Loucy (cell line): ENCODE results near the gene SMAD7.
"Not testable (repeated sequence)": the region's sequence is repeated elsewhere in the genome, so short reads cannot be mapped to it uniquely, and the experiment has no call there.

Experiments used
- CTCF ChIP-seq: fragments of 200-600 bp; sonication (generic); conservative IDR thresholded peaks from 2 replicates; pipeline ENCODE4 v1.5.1; 2014; ENCODE audit warnings: mild to moderate bottlenecking, antibody characterized with exemption, low read length
- EZH2phosphoT487 ChIP-seq: fragments of 200-600 bp; IDR thresholded peaks from 2 replicates; pipeline ENCODE4 v1.6.1; 2018; ENCODE audit warnings: antibody characterized with exemption, mild to moderate bottlenecking, moderate library complexity, borderline replicate concordance

GRCh38 chr18:48870926-48871325, 79.8 kb downstream of the SMAD7 start:
- not testable (repeated sequence) for TF ChIP-seq CTCF, EZH2phosphoT487
